ENCODE measurements around the gene JARID2.
"Not testable (repeated sequence)": the region's sequence is repeated elsewhere in the genome, so short reads cannot be mapped to it uniquely, and the experiment has no call there.

JARID2 gene

DNA sequence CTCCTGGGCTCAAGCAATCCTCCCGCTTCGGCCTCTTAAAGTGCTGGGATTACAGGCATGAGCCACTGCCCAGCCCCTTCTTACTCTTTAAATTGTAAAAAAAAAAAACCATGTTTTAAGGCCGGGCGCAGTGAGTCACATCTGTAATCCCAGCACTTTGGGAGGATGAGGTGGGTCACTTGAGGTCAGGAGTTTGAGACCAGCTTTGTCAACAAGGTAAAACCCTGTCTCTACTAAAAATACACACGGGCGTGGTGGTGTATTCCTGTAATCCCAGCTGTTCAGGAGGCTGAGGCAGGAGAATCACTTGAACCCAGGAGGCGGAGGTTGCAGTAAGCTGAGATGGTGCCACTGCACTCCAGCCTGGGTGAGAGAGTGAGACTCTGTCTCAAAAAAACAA, 43.6 kb downstream of the JARID2 start:
- not testable (repeated sequence) for DNase-seq (ENCODE audit: low read depth)

DNA sequence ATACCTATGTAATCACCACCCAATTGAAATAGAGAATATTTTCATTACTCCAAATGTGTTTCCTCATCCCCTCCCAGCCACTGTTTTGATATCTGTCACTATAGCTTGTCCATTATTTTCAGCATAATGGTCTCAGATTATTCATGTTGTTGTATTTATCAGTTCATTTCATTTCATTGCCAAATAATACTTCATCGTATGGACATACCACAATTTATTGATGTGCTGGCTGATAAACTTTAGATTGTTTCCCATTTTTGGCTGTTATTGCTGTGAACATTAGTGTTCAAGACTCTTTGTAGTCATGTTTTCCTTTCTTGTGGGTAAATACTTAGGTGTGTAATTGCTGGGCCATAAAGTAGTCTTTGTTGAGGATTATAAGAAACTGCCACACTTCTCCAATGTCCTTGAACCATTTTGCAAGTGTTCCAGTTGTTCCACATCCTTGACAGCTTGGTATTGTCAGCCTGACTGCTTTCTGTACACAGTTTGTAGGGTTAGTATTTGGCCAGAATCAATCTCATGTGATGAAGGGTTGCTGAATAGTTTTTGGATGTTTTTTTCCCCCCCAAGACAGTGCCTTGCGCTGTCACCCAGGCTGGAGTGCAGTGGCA, 44.3 kb downstream of the JARID2 start:
- no peak for DNase-seq (ENCODE audit: low read depth)

DNA sequence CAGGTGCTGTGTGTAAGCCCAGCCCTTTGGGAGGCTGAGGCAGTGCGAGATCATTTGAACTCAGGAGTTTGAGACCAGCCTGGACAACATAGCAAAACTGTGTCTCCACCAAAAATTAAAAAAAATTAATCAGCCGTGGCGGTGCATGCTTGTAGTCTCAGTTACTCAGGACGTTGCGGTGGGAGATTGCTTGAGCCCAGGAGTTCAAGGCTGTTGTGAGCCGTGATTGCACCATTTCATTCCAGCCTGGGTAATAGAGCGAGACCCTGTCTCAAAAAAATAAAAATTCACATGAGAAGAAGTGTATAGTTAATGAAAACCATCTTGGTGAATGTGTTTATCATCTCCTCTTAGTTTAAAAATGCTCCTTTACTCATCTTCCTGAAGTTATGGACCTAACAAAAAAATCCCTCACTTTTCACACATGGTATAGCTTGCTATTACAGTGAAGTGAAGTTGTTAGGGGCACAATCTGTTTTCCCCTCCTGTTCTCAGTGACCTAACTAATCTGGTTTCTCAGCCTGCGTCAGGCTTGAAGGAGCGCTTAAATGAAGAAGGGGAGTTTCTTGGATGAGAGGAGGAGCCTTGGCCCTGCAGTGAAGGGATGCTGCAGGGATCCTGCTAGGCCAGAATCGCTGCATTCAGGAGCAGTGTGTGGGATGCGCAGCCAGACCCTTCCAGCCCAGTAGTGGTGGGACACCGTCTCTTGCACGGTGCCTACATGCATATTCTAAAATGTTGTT, 45.3 kb downstream of the JARID2 start:
- no peak for DNase-seq (ENCODE audit: low read depth)

DNA sequence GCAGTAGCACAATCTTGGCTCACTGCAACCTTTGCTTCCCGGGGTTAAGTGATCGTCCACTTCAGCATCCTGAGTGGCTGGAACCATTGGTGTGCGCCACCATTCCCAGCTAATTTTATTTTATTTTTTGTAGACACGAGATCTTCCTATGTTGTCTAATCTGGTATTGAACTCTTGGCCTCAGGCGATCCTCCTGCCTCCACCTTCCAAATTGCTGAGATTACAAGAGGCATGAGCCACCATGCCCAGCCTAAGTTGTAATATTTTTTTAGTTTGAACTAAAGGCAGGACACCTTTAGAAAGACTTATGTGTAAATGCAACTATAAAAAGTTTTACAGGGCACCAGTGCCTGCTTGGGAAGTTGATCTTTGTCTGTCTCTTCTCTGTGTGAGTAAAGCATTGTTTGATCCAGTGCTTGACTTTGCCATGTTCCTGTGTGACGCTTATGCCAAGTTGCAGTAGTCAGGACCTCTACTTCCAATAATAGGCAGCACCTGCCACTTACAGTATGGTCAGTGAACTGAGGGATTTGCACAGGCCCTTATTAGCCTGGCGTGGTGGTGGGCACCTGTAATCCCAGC, 46.9 kb downstream of the JARID2 start:
- no peak for DNase-seq (ENCODE audit: low read depth)

DNA sequence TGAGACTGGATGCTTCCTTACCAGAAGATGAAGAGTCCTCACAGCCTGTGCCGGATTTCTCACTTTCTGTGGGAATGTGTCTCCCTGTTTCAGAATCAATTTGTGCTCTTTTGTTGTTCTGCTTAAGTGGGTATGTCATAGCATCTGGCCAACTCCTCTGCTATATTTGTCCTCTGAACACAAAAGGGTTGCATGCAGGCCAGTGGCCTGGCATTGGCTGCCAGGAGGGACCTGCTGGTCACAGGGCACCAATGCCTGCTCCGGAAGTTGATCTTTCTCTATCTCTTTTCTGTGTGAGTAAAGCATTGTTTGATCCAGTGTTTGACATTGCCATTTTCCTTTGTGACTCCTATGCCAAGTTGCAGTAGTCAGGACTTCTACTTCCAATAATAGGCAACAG, 47.8 kb downstream of the JARID2 start:
- no peak for DNase-seq (ENCODE audit: low read depth)

DNA sequence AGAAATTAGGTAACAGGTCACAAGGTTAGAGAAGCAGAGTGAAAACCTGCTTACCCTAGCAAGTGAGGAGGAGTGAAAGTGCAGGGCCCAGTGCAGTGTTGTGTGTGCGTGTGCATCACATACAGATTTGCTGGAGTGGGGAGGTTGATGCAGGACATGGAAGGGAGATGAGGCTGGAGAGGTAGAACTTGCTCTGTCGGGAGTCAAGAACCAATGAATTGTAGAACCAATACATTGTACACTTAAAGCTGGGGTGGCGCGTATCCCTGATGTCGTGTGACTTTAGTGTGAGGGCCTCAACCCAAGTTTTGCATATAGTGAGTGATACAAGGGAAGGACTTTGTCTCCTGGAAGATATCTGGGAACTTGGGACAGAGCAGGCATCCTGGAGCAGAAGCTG, 48.6 kb downstream of the JARID2 start:
- DNase-seq (ENCODE audit: low read depth) = no peak

DNA sequence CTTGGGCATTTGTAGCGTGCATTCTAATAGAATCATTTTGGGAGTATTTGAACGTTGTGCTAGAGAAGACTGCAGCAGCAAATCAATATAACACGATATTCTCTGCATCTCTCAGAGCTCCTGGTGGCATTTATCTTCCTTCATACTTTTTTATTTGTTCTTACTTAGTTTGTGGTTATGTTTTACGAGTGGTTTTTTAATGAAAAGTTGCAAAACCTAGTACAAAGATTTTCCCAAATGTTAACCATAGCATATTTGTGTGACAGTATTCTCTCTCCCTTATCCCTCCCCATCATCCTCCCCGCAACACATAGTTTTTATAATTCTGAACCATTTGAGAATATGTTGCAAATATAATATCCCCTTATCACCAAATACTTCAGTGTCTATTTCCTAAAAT, 50.4 kb downstream of the JARID2 start:
- no peak for DNase-seq (ENCODE audit: low read depth)

DNA sequence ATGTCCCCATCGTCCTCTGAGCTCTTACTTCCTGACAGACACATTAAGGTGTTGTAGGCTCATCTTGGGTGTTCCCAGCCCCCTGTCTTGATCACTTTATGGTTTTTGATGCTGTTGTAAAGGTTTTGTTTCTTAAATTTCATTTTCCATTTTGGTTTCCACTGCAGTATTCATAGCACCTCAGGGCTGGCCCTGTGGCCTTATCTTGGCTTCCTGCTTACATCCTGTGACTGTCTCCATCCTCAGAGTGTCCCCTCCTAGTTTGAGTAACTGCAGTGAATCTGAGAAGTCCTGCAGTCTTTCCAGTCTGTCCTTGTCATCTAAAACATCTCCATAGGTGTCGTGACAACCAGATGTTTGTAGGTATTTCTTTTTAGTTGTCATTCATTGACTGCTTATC, 50.9 kb downstream of the JARID2 start:
- DNase-seq (ENCODE audit: low read depth) = no peak

DNA sequence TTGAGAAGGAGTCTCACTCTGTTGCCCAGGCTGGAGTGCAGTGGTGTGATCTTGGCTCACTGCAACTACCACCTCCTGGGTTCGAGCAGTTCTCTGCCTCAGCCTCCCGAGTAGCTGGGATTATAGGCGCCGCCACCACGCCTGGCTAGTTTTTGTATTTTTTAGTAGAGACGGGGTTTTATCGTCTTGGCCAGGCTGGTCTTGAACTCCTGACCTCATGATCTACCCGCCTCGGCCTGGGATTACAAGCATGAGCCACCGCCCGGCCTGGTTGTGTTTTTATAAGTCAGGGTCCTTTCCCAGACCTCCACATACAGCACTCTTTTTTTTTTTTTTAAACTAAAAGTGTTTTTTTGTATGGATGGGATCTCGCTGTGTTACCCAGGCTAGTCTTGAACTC, 51.3 kb downstream of the JARID2 start:
- DNase-seq (ENCODE audit: low read depth) = not testable (repeated sequence)

DNA sequence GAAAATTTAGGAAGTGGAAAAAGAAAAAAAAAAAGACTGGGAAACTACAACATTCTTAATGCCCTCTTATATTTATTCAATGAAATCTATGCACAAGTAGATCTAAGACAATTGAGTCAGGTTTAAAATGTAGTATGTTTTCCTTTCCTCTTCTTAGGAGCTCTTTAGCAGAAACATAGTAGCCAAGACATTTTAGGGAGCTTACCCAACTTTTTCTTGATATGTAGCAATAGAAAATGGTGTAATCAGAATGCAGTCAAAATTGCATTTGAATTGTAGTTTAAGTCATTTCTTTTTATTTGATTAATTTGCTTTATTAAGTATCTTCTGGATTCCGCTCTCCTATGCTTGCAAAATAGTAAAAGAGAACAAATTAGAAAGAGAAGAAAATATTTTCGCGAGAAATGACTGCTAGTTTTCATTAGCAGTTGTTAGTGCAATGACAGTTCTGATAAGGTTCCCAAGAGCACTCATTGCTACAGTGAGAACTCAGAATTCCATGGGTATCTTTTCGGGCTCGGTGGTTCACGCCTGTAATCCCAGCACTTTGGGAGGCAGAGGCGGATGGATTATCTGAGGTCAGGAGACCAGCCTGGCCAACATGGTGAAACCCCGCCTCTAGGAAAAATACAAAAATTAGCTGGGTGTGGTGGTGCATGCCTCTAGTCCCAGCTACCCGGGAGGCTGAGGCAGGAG, 52.2 kb downstream of the JARID2 start:
- DNase-seq (ENCODE audit: low read depth) = no peak

DNA sequence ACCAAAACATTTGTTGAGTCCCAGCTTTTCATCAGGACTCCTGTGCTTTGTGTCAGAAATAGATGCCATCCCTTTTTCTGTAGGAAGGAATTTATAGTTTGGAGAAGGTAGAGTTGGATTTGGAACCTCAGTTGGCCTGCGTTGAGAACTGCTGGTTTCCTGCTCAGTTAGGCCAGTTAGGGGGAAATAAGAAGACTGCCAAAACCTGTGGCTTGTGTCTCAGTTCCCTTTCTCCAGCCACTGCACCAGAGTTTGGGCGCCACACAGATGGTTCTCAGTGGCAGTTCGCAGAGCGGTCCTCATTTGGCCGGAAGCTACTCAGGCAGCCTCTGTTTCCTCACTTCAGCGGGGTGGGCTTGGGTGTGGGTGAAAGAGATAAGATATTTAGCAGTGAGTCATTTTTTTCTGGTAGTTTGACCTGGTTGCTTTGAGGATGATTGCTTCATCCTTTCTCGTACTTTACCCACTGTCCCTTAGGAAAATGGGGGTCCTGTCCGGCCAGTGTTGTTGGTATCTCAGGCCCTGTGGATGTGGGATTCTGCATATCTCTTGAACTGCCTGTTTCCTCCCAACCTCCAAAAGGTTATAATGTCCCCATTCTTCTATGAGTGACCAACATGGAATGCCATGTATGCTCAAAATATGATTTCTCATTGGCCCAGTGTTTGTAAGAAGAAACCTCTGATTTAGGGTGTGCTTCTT, 53.7 kb downstream of the JARID2 start:
- DNase-seq (ENCODE audit: low read depth) = no peak

DNA sequence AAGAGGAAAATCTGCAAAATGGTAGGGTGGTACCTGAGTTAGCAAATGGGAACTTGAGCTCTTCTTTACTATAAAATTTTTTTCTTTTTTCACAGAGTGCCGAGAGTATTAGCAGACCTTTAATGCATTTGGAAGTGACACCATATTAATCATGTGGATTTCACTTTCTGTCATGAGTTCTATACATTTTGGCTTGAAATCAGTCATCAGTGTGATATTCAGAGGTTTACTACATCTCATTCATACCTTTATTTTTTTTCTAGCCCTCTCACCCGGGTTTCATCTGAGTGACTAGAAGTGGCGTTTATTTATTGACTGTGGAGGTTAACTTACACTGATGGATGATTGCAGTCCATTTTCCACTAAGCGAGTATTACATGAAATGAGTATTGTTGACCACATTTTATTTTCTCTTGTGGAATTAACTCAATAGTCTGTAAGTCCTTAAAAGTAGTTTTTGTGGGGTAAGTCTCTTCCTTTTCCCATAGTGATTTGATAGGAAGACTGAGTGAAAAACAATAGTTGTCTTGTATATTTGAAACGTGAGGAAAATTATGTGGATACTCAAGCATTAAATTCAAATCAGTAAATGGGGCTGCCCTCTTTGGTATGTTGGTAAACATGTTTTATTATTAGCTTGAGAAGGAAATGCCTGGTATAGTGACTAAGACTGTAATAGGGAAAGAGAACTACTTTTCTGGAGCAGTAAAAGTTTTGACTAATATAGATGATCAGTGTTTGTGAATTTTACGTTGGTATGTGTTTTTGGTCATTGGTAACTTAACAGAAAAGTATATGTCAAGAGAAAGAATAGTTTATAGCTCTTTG, 55.5 kb downstream of the JARID2 start:
- DNase-seq (ENCODE audit: low read depth) = no peak

DNA sequence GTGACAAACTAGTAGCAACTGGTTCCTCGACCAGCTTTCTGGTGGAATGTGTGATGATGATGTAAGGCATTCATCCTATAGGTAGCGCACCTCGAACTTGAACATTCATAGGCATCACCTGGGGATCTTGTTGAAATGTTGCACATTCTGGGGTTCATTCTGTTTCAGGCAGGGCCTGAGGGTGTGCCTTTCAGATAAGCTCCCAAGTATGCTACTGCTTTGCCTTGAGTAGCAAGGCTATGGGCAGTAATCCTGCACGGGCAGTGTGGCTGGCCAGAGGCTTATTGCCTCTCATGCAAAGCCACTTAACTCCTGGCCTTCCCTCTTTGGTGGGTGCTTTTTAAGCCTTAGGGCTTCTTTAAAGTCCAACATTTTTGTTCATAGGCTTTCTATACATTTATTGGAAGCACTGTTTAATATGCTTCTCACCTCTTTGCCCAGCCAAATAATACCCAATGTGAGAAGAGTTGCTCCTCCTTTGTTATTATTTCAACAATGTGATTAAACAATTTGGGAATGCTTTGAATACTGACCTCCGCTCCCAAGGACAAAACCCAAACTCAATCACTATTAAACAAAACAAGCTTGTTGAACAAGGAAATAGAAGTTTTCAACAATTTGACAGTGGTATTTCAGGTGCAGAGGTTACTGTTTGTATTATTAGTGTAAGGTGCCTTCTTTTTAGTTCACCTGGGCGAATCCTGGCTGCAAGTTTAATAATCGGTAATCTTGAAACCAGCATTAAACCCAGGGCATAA, 57.5 kb downstream of the JARID2 start:
- DNase-seq (ENCODE audit: low read depth) = no peak

DNA sequence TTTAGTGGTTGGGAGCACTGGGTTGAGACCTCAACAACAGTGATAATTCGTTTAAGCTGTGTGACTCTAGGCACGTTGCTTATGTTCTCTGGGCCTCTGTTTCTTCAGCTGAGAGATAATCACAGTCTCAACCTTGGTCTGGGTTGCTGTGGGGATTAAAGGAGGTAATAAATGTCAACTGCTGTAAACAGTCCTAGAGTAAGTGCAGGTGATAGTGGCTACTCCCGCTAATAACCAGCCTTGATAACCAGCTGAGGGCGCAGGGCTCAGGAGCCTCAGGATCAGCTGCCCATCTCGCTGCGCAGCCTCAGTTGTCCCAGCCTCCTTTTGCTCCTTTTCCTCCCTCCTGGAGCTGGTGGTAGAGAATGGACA, 58.0 kb downstream of the JARID2 start:
- DNase-seq (ENCODE audit: low read depth) = no peak

DNA sequence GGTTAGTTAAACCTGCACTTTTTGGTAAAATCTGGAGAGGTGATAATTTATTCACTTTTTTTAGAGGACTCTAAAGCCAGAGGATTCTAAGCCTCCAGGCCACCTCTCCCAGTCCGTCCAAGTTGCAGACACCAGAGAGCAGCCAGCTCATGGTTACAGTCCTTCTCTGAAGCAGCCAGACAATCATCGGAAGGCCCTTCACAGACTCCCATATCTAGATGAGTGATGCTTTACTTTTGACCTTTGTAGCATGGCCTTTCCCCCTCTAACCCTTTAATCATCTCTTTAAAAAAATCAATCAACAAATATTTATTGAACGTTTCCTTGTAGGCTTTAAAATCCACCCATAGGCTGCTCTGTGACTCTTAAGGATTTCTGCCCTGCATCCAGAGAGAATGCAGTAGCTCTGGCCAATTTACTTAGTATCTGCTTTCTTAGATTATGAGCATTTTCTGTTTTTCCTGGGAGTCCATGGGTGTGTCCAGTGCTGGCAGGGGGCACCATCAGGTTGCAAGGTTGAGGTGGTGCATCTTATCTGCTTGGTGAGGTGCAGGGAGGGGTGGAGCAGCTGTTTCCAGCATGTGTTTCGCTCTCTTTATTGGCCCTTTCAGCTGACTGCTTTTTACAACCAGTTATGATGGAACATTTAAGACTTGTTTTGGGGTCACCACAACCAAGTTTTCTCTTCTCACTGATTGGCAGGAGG, 58.6 kb downstream of the JARID2 start:
- no peak for DNase-seq (ENCODE audit: low read depth)

DNA sequence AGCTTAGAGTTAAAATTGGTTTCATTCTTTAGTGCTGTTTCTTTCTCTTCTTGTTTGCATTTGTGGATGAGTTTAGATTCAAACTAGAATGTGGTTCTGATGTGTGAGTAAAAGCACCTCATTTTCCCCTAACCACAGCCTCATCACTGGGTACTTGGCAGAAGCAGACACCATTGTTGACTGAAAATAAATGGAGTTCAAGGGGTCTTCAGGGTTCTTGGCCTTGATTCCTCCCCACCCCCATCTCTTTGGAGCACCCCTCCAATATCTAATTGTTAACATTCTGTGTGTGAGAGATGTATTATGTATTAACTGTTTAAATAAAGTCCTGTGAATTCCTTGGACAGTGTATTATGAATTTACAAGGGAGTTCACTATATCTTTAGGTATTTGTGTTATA, 59.6 kb downstream of the JARID2 start:
- no peak for DNase-seq (ENCODE audit: low read depth)

DNA sequence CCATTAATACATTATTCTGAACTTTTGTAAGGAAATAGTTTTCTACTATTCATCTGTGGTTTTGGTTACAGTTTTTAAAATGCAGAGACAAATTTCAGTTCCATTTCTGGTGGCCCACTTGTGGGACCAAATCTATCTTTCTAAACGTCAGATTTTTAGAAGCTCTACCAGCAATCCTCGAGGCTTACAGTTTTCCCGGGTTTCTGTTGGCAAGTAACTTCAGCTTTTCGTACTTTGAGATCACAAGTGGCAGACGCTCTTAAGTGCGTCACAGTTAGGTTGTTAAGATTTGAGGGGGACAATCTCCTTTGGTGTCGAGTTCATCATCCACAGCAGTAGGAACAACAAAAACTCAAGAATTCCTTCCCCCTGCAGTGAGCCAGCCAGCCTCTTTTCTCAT, 60.0 kb downstream of the JARID2 start:
- DNase-seq (ENCODE audit: low read depth) = no peak

DNA sequence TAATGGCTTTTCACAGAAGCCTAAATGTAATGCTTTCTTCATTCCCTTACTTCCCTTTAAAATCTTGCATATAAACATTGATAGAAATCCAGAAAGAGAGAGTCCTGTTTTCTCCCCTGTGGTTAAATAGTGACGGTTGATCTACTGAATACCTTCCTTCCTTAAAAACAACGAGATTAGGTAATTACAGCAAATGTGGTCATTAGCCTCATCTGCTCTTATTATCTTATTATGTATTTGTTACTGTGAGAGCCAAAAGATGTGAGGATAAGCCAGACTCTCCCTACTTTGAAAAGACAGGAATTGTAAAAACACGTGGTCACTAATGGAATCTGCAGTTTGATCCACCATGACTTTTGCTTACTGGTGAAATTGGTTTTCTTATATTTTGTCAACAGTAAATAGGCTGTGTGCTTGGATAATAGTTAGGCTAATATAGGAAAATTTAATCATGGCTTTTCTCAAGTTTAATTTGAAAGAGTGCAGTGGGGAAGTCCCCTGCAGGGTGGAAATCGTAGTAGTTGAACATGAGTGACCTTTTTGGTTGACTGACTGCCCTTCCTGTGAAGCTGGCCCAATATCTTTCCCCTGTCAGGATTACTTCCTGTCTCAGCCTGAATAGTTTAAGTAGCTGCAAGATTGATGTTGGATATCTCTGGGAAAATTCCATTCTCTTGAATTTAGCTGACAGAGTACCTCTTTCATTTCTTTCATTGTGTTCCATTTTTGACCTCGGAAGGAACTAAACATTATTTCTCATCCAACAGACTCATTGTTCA, 62.8 kb downstream of the JARID2 start:
- no peak for DNase-seq (ENCODE audit: low read depth)

DNA sequence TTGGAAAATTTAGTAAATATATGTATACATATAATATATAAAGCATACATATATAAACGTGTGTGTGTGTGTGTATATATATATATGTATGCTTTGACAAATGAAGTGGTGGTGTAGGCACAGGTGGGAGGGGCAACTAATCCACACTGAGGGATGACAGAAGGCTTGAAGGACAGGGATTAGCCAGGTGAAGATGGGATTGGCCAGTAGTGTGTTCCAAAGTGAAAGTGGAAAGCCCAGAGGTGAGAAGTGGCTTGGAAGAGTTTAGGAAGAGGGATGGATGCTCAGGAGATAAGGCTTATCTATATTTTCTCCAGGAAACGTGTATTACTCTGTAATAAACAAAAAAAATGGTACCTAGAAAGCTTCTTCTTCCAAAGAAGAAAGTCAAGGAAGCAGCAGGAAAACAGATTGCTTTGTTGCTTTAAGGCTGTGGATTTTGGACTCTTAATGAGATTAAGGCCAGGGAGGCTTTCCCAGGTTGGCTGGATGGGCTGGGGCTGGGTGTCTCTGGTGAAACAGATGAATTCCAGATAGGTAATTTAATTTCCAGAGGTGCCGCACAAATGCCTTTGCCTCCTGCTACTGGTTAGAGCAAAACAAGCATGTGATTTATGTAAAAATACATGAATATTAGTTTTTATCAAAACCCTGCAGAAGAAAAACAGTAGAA, 63.9 kb downstream of the JARID2 start:
- no peak for DNase-seq (ENCODE audit: low read depth)
